HG03575 (cell line): Measurements from ENCODE around the gene SH3PXD2A.

Experiments used
- ATAC-seq: cut with Tn5 transposase; IDR thresholded peaks from one replicate; pipeline ENCODE4 v1.9.1; 2021; ENCODE audit not compliant: unreplicated experiment, insufficient number of reproducible peaks, low FRiP score; ENCODE audit errors: extremely low read depth

The SH3PXD2A gene

GRCh38 chr10:103599907-103600306 is 255.5 kb downstream of the SH3PXD2A start:
- ATAC-seq = no peak

DNA sequence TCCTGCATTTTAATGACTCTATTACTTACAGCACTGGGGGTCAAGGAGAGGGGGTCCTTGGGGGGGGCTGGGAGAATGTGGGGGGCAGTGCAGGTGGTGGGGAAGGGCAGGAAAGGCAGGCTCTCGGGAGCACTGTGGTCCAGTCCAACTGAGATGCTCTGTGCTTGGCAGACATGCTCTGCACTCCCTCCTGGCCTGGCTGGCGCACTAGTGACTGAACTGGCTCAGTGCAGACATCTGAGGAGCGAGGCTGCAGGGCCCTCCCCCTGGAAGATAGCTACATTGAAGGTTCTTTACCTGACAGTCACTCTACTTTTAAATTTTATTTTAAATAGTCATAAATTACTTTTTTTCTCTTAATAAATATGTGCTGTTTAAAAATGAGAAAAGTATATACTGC is 256.2 kb downstream of the SH3PXD2A start:
- ATAC-seq = no peak

GRCh38 chr10:103598654-103599115 is 256.7 kb downstream of the SH3PXD2A start:
- ATAC-seq = no peak

GRCh38 chr10:103597003-103597402 is 258.4 kb downstream of the SH3PXD2A start:
- ATAC-seq = no peak

GRCh38 chr10:103595933-103596726 is 259.2 kb downstream of the SH3PXD2A start:
- no peak for ATAC-seq

DNA sequence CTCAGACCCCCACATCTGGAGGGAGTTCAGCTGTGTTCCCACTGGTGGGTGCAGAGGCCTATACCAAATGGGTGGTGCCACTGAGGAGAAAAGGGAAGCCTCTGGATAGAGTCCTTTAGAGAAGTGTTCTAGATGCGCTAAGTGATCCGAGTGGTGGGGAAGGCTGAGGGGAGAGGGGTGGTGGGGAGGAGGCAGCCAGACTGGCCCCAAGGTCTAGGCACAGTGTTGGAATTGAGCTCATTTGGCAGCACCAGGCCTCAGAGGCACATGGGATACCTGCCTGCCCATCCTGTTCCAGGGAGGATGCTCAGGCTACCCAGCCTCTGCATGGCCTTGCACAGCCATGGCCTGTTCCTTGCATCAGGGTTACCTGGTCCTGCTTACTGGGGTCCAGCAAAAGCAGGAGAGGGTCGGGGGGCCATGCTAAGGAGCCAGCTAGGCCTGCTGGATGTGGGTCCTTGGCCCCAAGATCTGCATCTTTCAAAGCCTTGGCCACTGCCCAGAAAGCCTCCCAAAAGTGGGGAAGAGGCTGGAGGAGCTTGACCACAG is 262.3 kb downstream of the SH3PXD2A start:
- no peak for ATAC-seq

DNA sequence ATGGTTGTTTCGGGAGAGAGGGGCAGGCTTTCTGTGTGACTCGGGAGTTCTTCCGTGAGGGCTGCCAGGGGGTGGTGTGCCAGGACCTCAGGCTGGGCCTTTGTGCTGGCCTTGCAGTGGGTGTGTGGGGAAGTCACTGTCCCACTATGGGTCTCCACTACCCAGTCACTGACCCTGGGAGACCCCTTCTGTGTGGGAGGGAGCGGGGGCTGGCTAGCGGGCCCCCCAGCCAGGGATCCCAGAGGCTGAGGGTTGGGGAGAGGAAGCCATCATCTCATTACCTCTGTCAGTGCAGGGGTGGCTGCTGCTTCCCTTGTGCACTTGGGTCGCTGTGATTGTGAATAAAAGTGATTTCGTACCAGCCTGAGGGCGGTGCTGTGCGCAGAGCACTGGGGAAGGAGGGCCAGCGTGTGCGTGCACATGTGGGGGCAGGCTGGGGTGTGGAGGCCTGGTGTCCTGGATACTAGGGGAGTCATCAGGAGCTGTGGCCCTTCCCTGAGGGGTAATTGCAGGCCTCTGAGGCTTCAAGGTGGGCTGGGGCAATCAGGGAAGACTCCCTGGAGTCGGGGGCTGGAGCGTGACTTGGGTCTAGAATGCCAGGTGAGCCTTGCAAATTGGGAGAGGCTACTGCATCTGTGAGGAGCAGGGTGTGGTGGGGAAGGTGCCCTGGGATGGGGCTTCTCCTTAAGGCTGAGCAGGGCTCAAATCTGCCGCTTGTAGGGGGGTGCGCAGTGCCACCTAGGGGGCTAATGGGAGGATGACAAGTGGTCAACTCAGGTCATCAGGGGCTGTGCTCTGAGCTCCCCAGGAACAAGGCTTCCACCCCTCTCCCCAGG is 263.0 kb downstream of the SH3PXD2A start:
- ATAC-seq = no peak

GRCh38 chr10:103590744-103591291 is 264.6 kb downstream of the SH3PXD2A start:
- ATAC-seq = no peak

DNA sequence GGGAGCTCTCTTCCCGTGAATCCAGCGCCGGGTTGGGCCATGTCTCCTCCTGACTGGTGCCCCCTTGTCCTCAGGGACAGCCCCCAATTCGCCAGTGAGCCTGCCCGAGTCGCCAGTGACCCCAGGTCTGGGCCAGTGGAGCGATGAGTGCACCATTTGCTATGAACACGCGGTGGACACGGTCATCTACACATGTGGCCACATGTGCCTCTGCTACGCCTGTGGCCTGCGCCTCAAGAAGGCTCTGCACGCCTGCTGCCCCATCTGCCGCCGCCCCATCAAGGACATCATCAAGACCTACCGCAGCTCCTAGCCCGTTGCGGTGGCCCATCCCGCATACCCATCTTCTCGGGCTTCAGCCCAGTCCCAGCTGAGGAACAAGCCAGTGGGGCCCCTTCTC is 265.3 kb downstream of the SH3PXD2A start:
- no peak for ATAC-seq

DNA sequence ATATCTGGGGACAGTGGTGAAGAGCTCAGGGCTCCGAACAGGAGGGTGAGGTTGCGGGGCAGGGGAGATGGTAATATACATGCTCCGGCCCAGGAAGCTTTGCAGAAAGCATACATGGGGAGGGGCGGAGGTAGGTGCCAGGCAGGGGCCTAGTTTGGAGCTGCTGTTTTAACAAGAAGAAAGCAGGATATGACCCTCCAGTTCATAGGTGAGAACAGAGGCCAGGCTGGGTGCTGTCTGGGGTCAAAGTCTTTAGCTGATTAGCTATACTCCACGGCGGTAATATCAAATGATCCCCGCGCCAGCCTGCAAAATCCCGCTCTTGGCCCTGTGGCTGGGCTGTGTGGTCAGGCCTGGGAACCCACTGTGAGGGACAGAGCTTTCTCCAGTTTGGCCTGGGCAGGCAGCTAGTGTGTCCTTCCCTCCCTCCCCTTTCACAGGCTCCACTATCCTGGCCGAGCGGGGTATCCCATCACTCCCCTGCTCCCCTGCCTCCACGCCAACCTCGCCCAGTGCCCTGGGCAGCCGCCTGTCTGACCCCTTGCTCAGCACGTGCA is 266.2 kb downstream of the SH3PXD2A start:
- no peak for ATAC-seq

- ATAC-seq = no peak
These were observed 268.3 kb downstream of the SH3PXD2A start for GRCh38 chr10:103587073-103587472.

- no peak for ATAC-seq
These were observed 270.4 kb downstream of the SH3PXD2A start for GRCh38 chr10:103585011-103585405.

GRCh38 chr10:103584216-103585010 is 271.0 kb downstream of the SH3PXD2A start:
- no peak for ATAC-seq

DNA sequence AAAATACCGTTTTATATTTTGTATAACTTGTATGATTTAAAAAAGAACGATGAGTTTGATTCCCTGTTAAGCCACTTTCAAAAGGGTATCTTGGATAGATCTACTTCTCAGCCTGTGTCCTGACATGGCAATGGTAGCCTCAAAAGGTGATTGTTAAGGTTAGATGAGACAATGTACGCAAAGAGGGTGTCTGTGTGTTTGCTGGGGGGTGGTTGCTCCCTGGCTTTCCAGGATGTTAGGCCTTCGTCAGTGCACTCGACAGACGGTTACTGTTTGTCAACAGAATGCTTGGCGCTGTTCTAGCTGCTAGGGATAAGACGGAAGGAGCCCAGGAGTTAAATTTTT is 271.5 kb downstream of the SH3PXD2A start:
- ATAC-seq = no peak

- ATAC-seq = no peak
These were observed 272.8 kb downstream of the SH3PXD2A start for GRCh38 chr10:103582331-103583123.

- no peak for ATAC-seq
These were observed 273.9 kb downstream of the SH3PXD2A start for GRCh38 chr10:103581499-103581898.

GRCh38 chr10:103580430-103580829 is 274.9 kb downstream of the SH3PXD2A start:
- no peak for ATAC-seq

GRCh38 chr10:103580011-103580410 is 275.4 kb downstream of the SH3PXD2A start:
- ATAC-seq = no peak
